ENCODE data around the gene MAGT1. TPM values are rescaled to one million over a fixed set of nuclear protein-coding genes. Genes with fewer than 3 reads are reported as not detected.
"Not testable (repeated sequence)": the region's sequence is repeated elsewhere in the genome, so short reads cannot be mapped to it uniquely, and the experiment has no call there.

Gene MAGT1
- total RNA-seq, result 10 to 100 TPM; 41.7 to 59.9 (median 45.6) TPM
- 10 to 100 TPM in 2 of 3 donors, 1 to 10 TPM in 1; 7.4 to 12.9 (median 12.7) TPM for polyA plus RNA-seq
- long read RNA-seq, donor 1, full-length matches to known transcripts, result 17 of 358 reads
- long read RNA-seq, donor 1, partial matches to known transcripts, result 334 of 358 reads
- long read RNA-seq, donor 1, other reads (novel, unspliced or antisense), result 7 of 358 reads
- long read RNA-seq, donor 2, full-length matches to known transcripts, result 5 of 360 reads
- long read RNA-seq, donor 2, partial matches to known transcripts, result 355 of 360 reads
- long read RNA-seq, donor 2, other reads (novel, unspliced or antisense), result 0 of 360 reads

DNA sequence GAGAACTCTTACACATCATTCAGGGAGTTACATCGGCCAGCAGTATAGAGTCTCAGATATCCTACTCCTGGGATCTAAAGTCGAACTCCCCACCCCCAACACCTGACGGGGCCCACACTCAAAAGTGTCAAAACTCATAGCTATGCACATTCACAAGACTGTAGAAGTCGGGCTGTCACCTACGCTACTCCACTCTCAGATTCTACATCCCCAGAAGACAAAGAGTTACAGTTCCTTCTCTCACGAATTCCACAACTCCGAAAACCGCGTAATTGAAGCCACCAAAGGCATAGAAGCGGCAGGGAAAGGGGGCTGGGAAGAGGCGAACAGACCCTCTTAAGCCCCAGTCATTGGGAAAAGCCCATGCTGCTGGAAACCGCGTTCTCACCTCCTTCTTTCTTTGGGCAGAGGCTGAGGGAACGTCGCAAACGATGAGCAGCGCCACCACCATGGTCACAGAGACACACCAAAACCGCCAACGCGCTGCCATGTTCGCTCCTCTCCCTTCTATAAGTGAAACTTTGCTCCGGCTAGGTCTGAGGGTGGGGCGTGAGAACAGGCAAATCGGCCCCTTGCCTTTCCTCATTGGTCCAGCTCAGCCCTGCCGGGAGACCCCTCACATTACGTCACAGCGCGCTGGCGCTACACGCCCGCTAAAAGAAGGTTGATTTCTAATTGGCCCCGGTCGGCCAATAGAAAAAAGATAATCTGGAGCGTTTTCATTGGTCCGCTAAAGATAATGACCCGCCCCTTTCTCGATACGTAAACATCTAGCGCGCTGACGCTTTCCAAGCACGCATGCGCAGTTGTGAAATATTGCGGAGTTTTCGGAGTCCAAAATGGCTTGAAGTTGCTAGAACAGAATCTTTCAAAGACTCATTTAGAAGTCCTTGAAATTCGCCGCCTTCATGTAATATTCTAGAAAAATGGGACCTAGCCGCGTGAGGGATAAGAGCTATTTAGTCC, at the start of gene MAGT1:
TSS of gene MAGT1 (minus strand) at position 515 of the 966 bp plus-strand sequence. CDS start at position 490, 25 bp downstream.
- Histone ChIP-seq H3K9me3 (peaks cover 0 to 3% (median 0%) of the 10 kb centered on the region in 8 donors), H3K36me3 (no peaks in the 10 kb centered on the region), H3K4me1 (peaks cover 5 to 43% (median 15%) of the 10 kb centered on the region in 6 donors), H3K27me3 (replicated peaks in 1 of 7) (no peaks in the 10 kb centered on the region), H3K27ac (peak within 1 kb of the TSS; percentile 82 to 97 (median 94)), H3K4me3 (peak within 1 kb of the TSS; percentile 40 to 70 (median 52))
- 0 to 48% (median 1%) methylated on average over 28 to 49 of the region's 49 CpGs for WGBS, 5 donors
- peak; percentile 94 for DNase-seq
- TF ChIP-seq, protein P1, sequence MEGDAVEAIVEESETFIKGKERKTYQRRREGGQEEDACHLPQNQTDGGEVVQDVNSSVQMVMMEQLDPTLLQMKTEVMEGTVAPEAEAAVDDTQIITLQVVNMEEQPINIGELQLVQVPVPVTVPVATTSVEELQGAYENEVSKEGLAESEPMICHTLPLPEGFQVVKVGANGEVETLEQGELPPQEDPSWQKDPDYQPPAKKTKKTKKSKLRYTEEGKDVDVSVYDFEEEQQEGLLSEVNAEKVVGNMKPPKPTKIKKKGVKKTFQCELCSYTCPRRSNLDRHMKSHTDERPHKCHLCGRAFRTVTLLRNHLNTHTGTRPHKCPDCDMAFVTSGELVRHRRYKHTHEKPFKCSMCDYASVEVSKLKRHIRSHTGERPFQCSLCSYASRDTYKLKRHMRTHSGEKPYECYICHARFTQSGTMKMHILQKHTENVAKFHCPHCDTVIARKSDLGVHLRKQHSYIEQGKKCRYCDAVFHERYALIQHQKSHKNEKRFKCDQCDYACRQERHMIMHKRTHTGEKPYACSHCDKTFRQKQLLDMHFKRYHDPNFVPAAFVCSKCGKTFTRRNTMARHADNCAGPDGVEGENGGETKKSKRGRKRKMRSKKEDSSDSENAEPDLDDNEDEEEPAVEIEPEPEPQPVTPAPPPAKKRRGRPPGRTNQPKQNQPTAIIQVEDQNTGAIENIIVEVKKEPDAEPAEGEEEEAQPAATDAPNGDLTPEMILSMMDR (IDR thresholded peaks at IDR 0.05 in 8 of 11, conservative IDR thresholded peaks at IDR 0.05 in 3 of 11), result no peak
- peak; percentile 88 to 99 (median 98) for TF ChIP-seq POLR2AphosphoS5 (IDR thresholded peaks at IDR 0.05)
- TF ChIP-seq POLR2A (IDR thresholded peaks at IDR 0.05), result peak in 2 of 3 donors; percentile 84 to 95
- intact Hi-C loops (cut with DNase I; ENCODE audit: low total_unique reads), result no loop called here

DNA sequence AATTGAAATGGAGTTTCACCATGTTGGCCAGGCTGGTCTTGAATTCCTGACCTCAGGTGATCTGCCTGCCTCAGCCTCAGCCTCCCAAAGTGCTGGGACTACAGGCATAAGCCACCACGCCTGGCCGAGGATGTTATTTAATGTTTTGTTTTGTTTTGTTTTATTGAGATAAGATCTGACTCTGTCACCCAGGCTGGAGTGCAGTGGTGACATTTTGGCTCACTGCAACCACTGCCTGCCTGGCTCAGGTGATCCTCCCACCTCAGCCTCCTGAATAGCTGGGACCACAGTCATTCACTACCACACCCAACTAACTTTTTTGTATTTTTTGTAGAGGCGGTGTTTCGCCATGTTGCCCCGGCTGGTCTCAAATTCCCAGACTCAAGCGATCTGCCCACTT, 49.8 kb upstream of the MAGT1 start:
- H3K27ac ChIP-seq; DNase-seq; intact Hi-C loops (cut with DNase I; ENCODE audit: low total_unique reads); H3K27me3 ChIP-seq (replicated peaks in 1 of 7); H3K4me3 ChIP-seq; H3K36me3 ChIP-seq; H3K9me3 ChIP-seq: not testable (repeated sequence)
- WGBS, 5 donors, result 92 to 97% (median 95%) methylated on average over 6 of the region's 6 CpGs
- H3K4me1 ChIP-seq, result peaks cover 0 to 20% (median 10%) of the 10 kb centered on the region in 6 donors

- no peaks in the 10 kb centered on the region for H3K27me3 ChIP-seq (replicated peaks in 1 of 7)
- H3K36me3 ChIP-seq, result no peaks in the 10 kb centered on the region
- H3K27ac ChIP-seq, result peak overlapping the region in 2 of 8 donors; percentile 26 to 53
- no peak overlapping the region for H3K4me3 ChIP-seq
- H3K9me3 ChIP-seq, result no peaks in the 10 kb centered on the region
- H3K4me1 ChIP-seq, result peaks cover 0 to 13% (median 7%) of the 10 kb centered on the region in 6 donors
- no peak for DNase-seq
- WGBS, 5 donors, result 72 to 87% (median 76%) methylated on average over 4 of the region's 4 CpGs
- TF ChIP-seq POLR2AphosphoS5 (IDR thresholded peaks at IDR 0.05), result no peak
- no peak for TF ChIP-seq POLR2A (IDR thresholded peaks at IDR 0.05)
- TF ChIP-seq, protein P1 (IDR thresholded peaks at IDR 0.05 in 8 of 11, conservative IDR thresholded peaks at IDR 0.05 in 3 of 11), result no peak
- intact Hi-C loops (cut with DNase I; ENCODE audit: low total_unique reads), result no loop called here
Observed at GRCh38 chrX:77938083-77938680, 42.9 kb upstream of the MAGT1 start.

- WGBS, 5 donors, result 49 to 93% (median 86%) methylated on average over 3 of the region's 3 CpGs
- no peak for TF ChIP-seq POLR2AphosphoS5 (IDR thresholded peaks at IDR 0.05)
- TF ChIP-seq POLR2A (IDR thresholded peaks at IDR 0.05), result no peak
- TF ChIP-seq, protein P1 (IDR thresholded peaks at IDR 0.05 in 8 of 11, conservative IDR thresholded peaks at IDR 0.05 in 3 of 11), result no peak
- H3K9me3 ChIP-seq, result no peaks in the 10 kb centered on the region
- intact Hi-C loops (cut with DNase I; ENCODE audit: low total_unique reads), result no loop called here
- H3K36me3 ChIP-seq, result no peaks in the 10 kb centered on the region
- H3K4me1 ChIP-seq, result peaks cover 0 to 4% (median 0%) of the 10 kb centered on the region in 6 donors
- H3K27ac ChIP-seq, result no peak overlapping the region
- no peaks in the 10 kb centered on the region for H3K27me3 ChIP-seq (replicated peaks in 1 of 7)
- DNase-seq, result no peak
- no peak overlapping the region for H3K4me3 ChIP-seq
Observed at GRCh38 chrX:77937291-77937690, 42.1 kb upstream of the MAGT1 start.

Measured in spleen (tissue), 13 donors.